GM23248 (cell line): ENCODE results near the gene TFPT.

Source experiments
- EZH2 ChIP-seq: fragments of 200-600 bp; sonication (generic); IDR thresholded peaks from 2 replicates; pipeline ENCODE4 v1.6.1; 2018; ENCODE audit warnings: antibody characterized with exemption, mild to moderate bottlenecking; ENCODE audit not compliant: insufficient read depth, poor library complexity, severe bottlenecking
- EZH2phosphoT487 ChIP-seq: fragments of 200-600 bp; sonication (generic); IDR thresholded peaks from 2 replicates; pipeline ENCODE4 v1.6.1; 2018; ENCODE audit warnings: antibody characterized with exemption, moderate library complexity, mild to moderate bottlenecking, low read depth; ENCODE audit not compliant: insufficient read depth

GRCh38 chr19:54081032-54081431 lies 34.4 kb downstream of the TFPT start, which contains the start of gene TARM1:
- no peak for TF ChIP-seq EZH2
- TF ChIP-seq EZH2phosphoT487: no peak
